Measurements from ENCODE around the gene ARL8B. TPM values are rescaled to one million over a fixed set of nuclear protein-coding genes. Genes with fewer than 3 reads are reported as not detected.

ARL8B gene
- total and polyA plus RNA-seq, 10 of the 15 experiments (the other 5 are each of a cell fraction or from before 2014, with no cell fraction given) = 22.0 to 80.6 (median 43.7) TPM

DNA sequence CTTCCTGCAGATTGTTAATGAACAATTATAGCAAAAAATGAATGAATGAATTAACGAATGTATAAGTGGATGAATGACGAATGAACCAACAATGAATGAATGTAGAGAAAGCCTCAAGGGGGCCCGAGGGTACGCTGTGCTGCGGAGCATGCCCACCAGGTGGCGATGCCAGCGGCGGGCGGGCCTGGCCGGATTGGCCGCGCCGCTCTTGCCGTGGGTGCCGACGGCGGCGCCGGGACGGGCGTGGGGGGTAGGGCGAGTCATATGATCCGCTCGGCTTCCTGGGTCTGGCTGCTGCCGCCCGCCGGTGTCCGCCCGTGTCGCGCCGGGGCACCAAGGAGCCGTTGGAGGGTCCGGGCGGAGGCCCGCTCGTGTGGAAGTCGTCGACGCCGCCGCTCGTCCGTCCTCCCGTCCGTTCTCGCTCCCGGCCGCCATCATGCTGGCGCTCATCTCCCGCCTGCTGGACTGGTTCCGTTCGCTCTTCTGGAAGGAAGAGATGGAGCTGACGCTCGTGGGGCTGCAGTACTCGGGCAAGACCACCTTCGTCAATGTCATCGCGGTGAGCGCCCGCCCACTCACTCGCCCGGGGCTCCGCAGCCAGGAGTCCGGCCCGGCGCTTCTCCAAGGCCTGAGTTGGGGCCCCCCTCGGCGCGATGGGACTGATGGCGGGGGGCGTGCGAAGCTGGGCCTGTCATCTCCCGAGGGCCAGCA is at the start of gene ARL8B (continued):
- TF ChIP-seq STAT1 (conservative IDR thresholded peaks at IDR 0.05) (peak; percentile 43; the same call in 1 of the 2 replicates), TCF3 (IDR thresholded peaks at IDR 0.05; ENCODE audit: borderline replicate concordance, insufficient read depth, low read depth, low read length) (peak; percentile 80; the same call in 1 of the 2 replicates), CUX1 (IDR thresholded peaks at IDR 0.05; ENCODE audit: insufficient replicate concordance, low read depth, low read length) (peak; percentile 26), SREBF1 (IDR thresholded peaks at IDR 0.05; ENCODE audit: low read length) (no peak), HDGF (IDR thresholded peaks at IDR 0.05) (peak; percentile 68; the same call in 1 of the 2 replicates), EZH2 (IDR thresholded peaks at IDR 0.05; ENCODE audit: borderline replicate concordance, control insufficient read depth, low read depth, low read length) (no peak), PAX8 (IDR thresholded peaks at IDR 0.05) (no peak), FOXM1 (IDR thresholded peaks at IDR 0.05; ENCODE audit: low read depth, low read length) (no peak; the same call in 1 of the 2 replicates), TAF1 (IDR thresholded peaks at IDR 0.05; ENCODE audit: borderline replicate concordance, low read depth, low read length) (peak; percentile 93), CHD4 (IDR thresholded peaks at IDR 0.05) (no peak), POLR2A (IDR thresholded peaks at IDR 0.05; ENCODE audit: low read depth, low read length) (peak; percentile 98), HCFC1 (IDR thresholded peaks at IDR 0.05; ENCODE audit: low read length) (peak; percentile 75), MEF2B (IDR thresholded peaks at IDR 0.05; ENCODE audit: partially characterized antibody, poor library complexity, severe bottlenecking) (peak; percentile 27)
- TF ChIP-seq, protein P1, sequence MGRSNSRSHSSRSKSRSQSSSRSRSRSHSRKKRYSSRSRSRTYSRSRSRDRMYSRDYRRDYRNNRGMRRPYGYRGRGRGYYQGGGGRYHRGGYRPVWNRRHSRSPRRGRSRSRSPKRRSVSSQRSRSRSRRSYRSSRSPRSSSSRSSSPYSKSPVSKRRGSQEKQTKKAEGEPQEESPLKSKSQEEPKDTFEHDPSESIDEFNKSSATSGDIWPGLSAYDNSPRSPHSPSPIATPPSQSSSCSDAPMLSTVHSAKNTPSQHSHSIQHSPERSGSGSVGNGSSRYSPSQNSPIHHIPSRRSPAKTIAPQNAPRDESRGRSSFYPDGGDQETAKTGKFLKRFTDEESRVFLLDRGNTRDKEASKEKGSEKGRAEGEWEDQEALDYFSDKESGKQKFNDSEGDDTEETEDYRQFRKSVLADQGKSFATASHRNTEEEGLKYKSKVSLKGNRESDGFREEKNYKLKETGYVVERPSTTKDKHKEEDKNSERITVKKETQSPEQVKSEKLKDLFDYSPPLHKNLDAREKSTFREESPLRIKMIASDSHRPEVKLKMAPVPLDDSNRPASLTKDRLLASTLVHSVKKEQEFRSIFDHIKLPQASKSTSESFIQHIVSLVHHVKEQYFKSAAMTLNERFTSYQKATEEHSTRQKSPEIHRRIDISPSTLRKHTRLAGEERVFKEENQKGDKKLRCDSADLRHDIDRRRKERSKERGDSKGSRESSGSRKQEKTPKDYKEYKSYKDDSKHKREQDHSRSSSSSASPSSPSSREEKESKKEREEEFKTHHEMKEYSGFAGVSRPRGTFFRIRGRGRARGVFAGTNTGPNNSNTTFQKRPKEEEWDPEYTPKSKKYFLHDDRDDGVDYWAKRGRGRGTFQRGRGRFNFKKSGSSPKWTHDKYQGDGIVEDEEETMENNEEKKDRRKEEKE (IDR thresholded peaks at IDR 0.05) = no peak
- TF ChIP-seq, protein P2, sequence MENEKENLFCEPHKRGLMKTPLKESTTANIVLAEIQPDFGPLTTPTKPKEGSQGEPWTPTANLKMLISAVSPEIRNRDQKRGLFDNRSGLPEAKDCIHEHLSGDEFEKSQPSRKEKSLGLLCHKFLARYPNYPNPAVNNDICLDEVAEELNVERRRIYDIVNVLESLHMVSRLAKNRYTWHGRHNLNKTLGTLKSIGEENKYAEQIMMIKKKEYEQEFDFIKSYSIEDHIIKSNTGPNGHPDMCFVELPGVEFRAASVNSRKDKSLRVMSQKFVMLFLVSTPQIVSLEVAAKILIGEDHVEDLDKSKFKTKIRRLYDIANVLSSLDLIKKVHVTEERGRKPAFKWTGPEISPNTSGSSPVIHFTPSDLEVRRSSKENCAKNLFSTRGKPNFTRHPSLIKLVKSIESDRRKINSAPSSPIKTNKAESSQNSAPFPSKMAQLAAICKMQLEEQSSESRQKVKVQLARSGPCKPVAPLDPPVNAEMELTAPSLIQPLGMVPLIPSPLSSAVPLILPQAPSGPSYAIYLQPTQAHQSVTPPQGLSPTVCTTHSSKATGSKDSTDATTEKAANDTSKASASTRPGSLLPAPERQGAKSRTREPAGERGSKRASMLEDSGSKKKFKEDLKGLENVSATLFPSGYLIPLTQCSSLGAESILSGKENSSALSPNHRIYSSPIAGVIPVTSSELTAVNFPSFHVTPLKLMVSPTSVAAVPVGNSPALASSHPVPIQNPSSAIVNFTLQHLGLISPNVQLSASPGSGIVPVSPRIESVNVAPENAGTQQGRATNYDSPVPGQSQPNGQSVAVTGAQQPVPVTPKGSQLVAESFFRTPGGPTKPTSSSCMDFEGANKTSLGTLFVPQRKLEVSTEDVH (IDR thresholded peaks at IDR 0.05; ENCODE audit: low read depth, partially characterized antibody) = no peak
- TF ChIP-seq, protein P3, sequence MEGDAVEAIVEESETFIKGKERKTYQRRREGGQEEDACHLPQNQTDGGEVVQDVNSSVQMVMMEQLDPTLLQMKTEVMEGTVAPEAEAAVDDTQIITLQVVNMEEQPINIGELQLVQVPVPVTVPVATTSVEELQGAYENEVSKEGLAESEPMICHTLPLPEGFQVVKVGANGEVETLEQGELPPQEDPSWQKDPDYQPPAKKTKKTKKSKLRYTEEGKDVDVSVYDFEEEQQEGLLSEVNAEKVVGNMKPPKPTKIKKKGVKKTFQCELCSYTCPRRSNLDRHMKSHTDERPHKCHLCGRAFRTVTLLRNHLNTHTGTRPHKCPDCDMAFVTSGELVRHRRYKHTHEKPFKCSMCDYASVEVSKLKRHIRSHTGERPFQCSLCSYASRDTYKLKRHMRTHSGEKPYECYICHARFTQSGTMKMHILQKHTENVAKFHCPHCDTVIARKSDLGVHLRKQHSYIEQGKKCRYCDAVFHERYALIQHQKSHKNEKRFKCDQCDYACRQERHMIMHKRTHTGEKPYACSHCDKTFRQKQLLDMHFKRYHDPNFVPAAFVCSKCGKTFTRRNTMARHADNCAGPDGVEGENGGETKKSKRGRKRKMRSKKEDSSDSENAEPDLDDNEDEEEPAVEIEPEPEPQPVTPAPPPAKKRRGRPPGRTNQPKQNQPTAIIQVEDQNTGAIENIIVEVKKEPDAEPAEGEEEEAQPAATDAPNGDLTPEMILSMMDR (IDR thresholded peaks at IDR 0.05 in 2 of 3, conservative IDR thresholded peaks at IDR 0.05 in 1 of 3; ENCODE audit: control insufficient read depth in 2 of 3, extremely low read depth in 1 of 3, insufficient read depth in 1 of 3, low read depth in 3 of 3, low read length in 3 of 3) = peak; percentile 88 to 99 (median 97); a peak in 5 of 6 replicates

Data from GM12878 (cell line).